ENCODE data around the gene CFAP73.

Gene CFAP73

DNA sequence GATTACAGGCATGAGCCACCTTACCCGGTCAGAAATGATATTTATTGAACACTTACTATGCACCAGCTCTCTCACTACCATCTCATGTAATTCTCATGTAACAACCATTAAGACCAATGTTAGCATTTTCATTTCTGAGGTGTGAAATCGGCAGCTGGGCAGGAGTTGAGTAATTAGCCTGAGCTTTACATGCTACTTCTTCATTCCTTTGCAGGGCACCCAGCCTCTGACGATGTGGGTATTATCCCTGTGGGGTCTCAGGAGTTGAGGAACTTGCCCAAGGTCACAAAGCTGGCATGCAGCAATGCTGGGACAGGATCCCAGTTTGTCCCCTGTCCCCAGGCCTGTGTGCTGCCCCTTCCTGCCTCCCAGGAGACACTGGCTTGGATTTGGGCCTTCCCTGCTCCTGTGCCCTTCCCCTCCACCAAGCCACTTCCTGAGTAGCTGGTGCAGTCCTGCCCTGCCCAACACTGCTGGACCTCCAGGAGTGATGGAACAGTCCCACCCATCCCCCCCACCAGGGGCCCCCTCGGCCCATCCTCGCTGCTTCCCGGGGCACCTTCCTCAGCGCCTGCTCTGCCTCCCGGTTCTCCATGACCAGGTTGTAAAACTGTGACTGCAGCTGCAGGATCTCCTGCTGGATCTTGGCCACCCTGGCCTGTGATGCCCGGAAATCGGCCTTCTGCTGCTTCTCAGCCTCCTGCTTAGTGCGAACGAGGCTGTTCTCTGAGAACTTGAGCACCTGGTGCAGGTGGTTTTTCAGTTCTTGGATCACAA lies 50.7 kb downstream of the CFAP73 start:
- H3K9ac ChIP-seq = no peak overlapping the region
- H3K9me3 ChIP-seq (ENCODE audit: control insufficient read depth, low read length) = no peaks in the 10 kb centered on the region
- H3K4me2 ChIP-seq (ENCODE audit: low read length) = no peak overlapping the region
- H3K4me3 ChIP-seq (ENCODE audit: low read depth, low read length) = no peak overlapping the region
- H3K36me3 ChIP-seq (ENCODE audit: control insufficient read depth, insufficient read depth, low read length) = no peaks in the 10 kb centered on the region
- TF ChIP-seq, protein P1, sequence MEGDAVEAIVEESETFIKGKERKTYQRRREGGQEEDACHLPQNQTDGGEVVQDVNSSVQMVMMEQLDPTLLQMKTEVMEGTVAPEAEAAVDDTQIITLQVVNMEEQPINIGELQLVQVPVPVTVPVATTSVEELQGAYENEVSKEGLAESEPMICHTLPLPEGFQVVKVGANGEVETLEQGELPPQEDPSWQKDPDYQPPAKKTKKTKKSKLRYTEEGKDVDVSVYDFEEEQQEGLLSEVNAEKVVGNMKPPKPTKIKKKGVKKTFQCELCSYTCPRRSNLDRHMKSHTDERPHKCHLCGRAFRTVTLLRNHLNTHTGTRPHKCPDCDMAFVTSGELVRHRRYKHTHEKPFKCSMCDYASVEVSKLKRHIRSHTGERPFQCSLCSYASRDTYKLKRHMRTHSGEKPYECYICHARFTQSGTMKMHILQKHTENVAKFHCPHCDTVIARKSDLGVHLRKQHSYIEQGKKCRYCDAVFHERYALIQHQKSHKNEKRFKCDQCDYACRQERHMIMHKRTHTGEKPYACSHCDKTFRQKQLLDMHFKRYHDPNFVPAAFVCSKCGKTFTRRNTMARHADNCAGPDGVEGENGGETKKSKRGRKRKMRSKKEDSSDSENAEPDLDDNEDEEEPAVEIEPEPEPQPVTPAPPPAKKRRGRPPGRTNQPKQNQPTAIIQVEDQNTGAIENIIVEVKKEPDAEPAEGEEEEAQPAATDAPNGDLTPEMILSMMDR (IDR thresholded peaks at IDR 0.05) = no peak
- H3K4me1 ChIP-seq = peaks cover 24% of the 10 kb centered on the region
- no peak overlapping the region for H2AFZ ChIP-seq
- no peaks in the 10 kb centered on the region for H3K79me2 ChIP-seq
- H3K27me3 ChIP-seq (ENCODE audit: control insufficient read depth, insufficient read depth, low read length) = no peaks in the 10 kb centered on the region
- no peak overlapping the region for H3K27ac ChIP-seq

DNA sequence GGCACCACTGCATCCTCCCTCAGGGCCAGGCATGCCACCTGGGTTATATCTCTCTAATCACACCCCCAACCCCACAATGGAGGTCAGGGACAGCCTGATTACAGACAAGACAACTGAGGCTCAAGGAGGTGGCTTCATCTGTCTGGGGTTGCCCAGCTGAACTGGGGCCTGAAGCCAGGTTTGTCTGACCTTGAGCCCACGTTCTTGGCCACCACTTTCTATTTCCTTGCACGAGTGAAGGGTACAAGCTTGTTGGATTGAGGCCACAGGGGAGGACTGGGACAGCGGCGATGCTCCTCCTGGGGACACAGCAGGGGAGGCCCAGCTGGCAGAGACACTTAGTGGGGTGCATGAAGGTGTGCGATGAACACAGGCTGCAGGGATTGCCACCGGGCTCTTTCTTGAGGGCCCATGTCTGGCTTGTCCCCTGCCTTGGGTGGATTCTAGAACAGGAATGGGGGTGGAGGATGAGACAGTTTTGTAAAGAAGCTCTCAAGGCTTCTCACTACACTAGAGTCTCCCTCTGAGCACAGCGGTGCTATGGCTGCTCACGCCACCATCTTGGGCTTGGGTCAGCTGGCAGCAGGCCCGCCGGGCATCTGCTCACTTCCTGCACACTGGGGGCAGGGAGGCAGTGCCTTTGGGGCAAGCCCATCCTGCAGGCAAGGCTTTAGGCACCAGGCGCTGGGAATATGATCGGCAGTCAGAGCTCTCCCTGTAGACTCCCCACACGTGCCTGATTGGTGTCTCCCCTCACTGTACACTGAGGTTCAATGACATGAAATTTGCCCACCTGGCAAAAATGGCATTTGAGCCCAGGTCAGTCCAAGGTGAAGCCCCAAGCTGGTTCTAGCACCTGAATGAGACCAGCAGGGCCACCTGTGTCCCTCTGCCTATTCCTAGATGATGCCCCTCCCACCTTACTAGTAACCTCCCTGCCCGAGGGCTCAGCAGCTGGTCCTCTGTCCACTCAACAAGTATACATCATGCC lies 52.0 kb downstream of the CFAP73 start:
- Histone ChIP-seq H3K4me1 (peaks cover 24% of the 10 kb centered on the region), H3K9me3 (ENCODE audit: control insufficient read depth, low read length) (no peaks in the 10 kb centered on the region), H3K27me3 (ENCODE audit: control insufficient read depth, insufficient read depth, low read length) (no peaks in the 10 kb centered on the region), H3K9ac (no peak overlapping the region), H3K36me3 (ENCODE audit: control insufficient read depth, insufficient read depth, low read length) (no peaks in the 10 kb centered on the region), H3K4me3 (ENCODE audit: low read depth, low read length) (no peak overlapping the region), H3K79me2 (no peaks in the 10 kb centered on the region), H2AFZ (no peak overlapping the region), H3K4me2 (ENCODE audit: low read length) (no peak overlapping the region), H3K27ac (no peak overlapping the region)
- TF ChIP-seq, protein P1 (IDR thresholded peaks at IDR 0.05) = no peak

DNA sequence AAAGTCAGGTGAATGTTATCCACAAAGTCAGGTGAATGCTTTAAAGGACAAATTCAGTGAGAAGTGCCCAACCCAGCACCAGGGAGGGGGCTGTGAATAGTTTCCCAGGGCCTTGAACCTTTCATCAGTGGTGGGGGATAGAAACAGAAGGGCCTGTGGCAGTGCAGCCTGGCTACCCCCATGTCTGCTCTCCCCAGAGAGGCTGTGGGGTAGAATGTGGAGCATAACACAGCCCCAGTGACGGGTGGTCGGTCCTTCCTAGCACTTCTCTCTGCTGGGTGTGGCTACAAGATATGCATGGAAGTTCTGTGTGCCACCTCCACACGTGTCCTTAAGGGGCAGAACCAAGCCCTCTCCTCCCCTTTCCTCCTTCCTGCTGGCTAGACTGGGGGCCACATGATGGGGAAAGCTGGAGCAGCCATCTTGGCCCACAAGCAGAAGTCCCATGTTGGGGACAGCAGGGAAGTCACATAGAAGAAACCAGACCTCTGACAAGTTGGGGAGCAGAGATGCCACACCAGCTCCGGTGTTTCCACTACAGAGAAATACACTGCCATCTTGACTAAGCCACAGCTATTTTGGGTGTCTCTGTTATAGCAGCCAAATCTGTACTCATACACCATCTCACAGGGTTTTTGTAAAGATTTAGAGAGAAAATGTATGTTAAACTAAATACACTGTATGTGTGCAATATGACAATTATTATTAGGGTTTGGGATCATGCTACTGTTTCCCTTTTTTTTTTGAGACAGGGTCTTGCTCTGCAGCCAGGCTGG lies 53.0 kb downstream of the CFAP73 start:
- H3K79me2 ChIP-seq = no peaks in the 10 kb centered on the region
- no peak overlapping the region for H3K9ac ChIP-seq
- peaks cover 22% of the 10 kb centered on the region for H3K4me1 ChIP-seq
- no peak overlapping the region for H3K4me3 ChIP-seq (ENCODE audit: low read depth, low read length)
- TF ChIP-seq, protein P1 (IDR thresholded peaks at IDR 0.05) = no peak
- no peak overlapping the region for H3K27ac ChIP-seq
- H2AFZ ChIP-seq = no peak overlapping the region
- H3K4me2 ChIP-seq (ENCODE audit: low read length) = no peak overlapping the region
- H3K27me3 ChIP-seq (ENCODE audit: control insufficient read depth, insufficient read depth, low read length) = no peaks in the 10 kb centered on the region
- no peaks in the 10 kb centered on the region for H3K36me3 ChIP-seq (ENCODE audit: control insufficient read depth, insufficient read depth, low read length)
- H3K9me3 ChIP-seq (ENCODE audit: control insufficient read depth, low read length) = no peaks in the 10 kb centered on the region

DNA sequence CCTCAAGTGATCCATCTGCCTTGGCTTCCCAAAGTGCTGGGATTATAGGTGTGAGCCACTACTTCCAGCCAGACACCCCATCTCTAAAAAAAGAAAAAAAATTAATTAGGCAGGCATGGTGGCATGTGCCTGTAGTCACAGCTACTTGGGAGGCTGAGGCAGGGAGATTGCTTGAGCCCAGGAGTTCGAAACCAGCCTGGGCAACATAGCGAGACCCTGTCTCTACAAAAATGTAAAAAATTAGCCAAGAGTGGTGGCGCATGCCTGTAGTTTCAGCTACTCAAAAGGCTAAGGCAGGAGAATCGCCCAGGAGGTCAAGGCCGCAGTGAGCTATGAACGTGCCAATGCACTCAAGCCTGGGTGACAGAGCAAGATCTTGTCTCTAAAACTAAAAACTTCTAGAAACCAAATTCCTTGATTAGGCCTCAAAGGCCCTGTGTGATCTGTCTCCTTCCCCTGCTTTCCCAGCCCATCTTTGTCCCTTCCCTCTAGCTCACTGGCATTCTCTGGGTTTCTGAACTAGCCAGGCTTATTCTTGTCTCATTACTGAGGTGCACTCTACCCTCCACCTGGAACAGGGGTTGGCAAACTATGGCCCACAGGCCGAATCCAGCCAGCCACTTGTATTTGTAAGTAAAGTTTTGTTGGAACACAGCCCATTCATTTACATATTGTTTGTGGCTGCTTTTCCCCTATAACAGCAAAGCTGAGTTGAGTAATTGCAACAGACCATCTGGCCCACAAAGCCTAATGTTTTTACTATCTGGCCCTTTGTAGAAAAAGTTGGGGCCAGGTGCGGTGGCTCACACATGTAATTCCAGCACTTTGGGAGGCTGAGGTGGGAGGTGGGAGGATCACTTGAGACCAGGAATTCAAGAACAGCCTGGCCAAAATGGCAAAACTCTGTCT lies 54.6 kb downstream of the CFAP73 start:
- H3K36me3 ChIP-seq (ENCODE audit: control insufficient read depth, insufficient read depth, low read length) = no peaks in the 10 kb centered on the region
- peaks cover 9% of the 10 kb centered on the region for H3K4me1 ChIP-seq
- peak overlapping the region; percentile 11 for H2AFZ ChIP-seq
- peak overlapping the region; percentile 11 for H3K27ac ChIP-seq
- no peaks in the 10 kb centered on the region for H3K9me3 ChIP-seq (ENCODE audit: control insufficient read depth, low read length)
- no peaks in the 10 kb centered on the region for H3K27me3 ChIP-seq (ENCODE audit: control insufficient read depth, insufficient read depth, low read length)
- H3K79me2 ChIP-seq = no peaks in the 10 kb centered on the region
- H3K4me2 ChIP-seq (ENCODE audit: low read length) = no peak overlapping the region
- TF ChIP-seq, protein P1 (IDR thresholded peaks at IDR 0.05) = no peak
- no peak overlapping the region for H3K4me3 ChIP-seq (ENCODE audit: low read depth, low read length)
- H3K9ac ChIP-seq = no peak overlapping the region

Measured in parathyroid adenoma (tissue), 2 donors.